Endothelial cell of umbilical vein (primary cell): ENCODE measurements around the gene NOL4.

Experiments
- CTCF ChIP-seq, 2 donors: IDR thresholded peaks; 1 replicate in 1 of 2; 2 replicates in 1 of 2; pipeline ENCODE4 v1.5.1; 2011; ENCODE audit warnings: low read length in 2 of 2, mild to moderate bottlenecking in 2 of 2, moderate library complexity in 2 of 2, control low read depth in 1 of 2, inconsistent platforms in 1 of 2, low read depth in 1 of 2; ENCODE audit not compliant: insufficient read depth in 1 of 2; ENCODE audit errors: extremely low read depth in 1 of 2
- EZH2 ChIP-seq: IDR thresholded peaks from 2 replicates; pipeline ENCODE4 v1.6.1; 2012; ENCODE audit warnings: borderline replicate concordance, low read depth, mild to moderate bottlenecking, moderate library complexity, low read length, inconsistent platforms; ENCODE audit not compliant: severe bottlenecking
- GATA2 ChIP-seq: IDR thresholded peaks from 2 replicates; pipeline ENCODE4 v1.7.0; 2011; ENCODE audit warnings: low read depth, mild to moderate bottlenecking, moderate library complexity, mixed read lengths, low read length; ENCODE audit not compliant: insufficient read length, insufficient read depth
- JUN ChIP-seq: IDR thresholded peaks from 2 replicates; pipeline ENCODE4 v1.6.1; 2011; ENCODE audit warnings: borderline replicate concordance, low read depth; ENCODE audit not compliant: insufficient read length, insufficient read depth
- MAX ChIP-seq: IDR thresholded peaks from 2 replicates; pipeline ENCODE4 v1.6.1; 2011; ENCODE audit not compliant: insufficient read depth, insufficient read length
- MYC ChIP-seq: IDR thresholded peaks from one replicate; pipeline ENCODE4 v1.6.1; 2011; ENCODE audit warnings: mild to moderate bottlenecking, low read depth, low read length
- POLR2A ChIP-seq: IDR thresholded peaks from 2 replicates; pipeline ENCODE4 v1.6.1; 2012; ENCODE audit warnings: low read depth, mild to moderate bottlenecking, control low read depth, low read length
- POLR2AphosphoS5 ChIP-seq: IDR thresholded peaks from 2 replicates; pipeline ENCODE4 v1.6.1; 2012; ENCODE audit warnings: low read depth, mild to moderate bottlenecking, control low read depth, low read length, moderate library complexity; ENCODE audit not compliant: insufficient read depth

GRCh38 chr18:34212511-34212910 is 12.2 kb downstream of the NOL4 start:
- TF ChIP-seq EZH2 (no peak), CTCF (IDR thresholded peaks at IDR 0.05; ENCODE audit: extremely low read depth in 1 of 2, insufficient read depth in 1 of 2, low read depth in 1 of 2, low read length in 2 of 2) (no peak), MAX (no peak), POLR2A (no peak), POLR2AphosphoS5 (no peak), MYC (no peak), JUN (no peak), GATA2 (no peak)
